ENCODE data around the gene PIK3R4.

- TF ChIP-seq CTCF (IDR thresholded peaks at IDR 0.05) (no peak), POLR2A (IDR thresholded peaks at IDR 0.05) (no peak)
Observed at GRCh38 chr3:130688697-130689470, 57.7 kb downstream of the PIK3R4 start.

All from Peyer's patch (tissue), 4 donors.